Tibial artery (tissue), 4 donors: ENCODE results near the gene TMEM272.

Experiments used
- DNase-seq, 2 donors: peaks; one replicate each; pipeline ENCODE4 v3.0.0-alpha.2; 2019
- H3K27ac ChIP-seq, 2 donors: fragments of 200-600 bp; sonication (generic) in 1 of 2; 1 replicate in 1 of 2; 2 replicates in 1 of 2; pipeline ENCODE4 v1.5.1; 2018 to 2019; ENCODE audit warnings: mild to moderate bottlenecking in 1 of 2
- H3K27me3 ChIP-seq, 2 donors: fragments of 200-600 bp; sonication (generic) in 1 of 2; one replicate each; pipeline versions ENCODE4 v1.5.1 to v1.6.0; 2016 to 2019
- H3K36me3 ChIP-seq, 3 donors: fragments of 200-600 bp; sonication (generic) in 2 of 3; one replicate each; pipeline ENCODE4 v1.5.1; 2016 to 2019; ENCODE audit warnings: mild to moderate bottlenecking in 2 of 3
- H3K4me1 ChIP-seq, 4 donors: fragments of 200-600 bp; sonication (generic) in 2 of 4; 1 replicate in 3 of 4; 2 replicates in 1 of 4; pipeline ENCODE4 v1.5.1; 2016 to 2019
- H3K4me3 ChIP-seq, 2 donors: fragments of 200-600 bp; sonication (generic) in 1 of 2; 1 replicate in 1 of 2; 2 replicates in 1 of 2; pipeline ENCODE4 v1.5.1; 2018 to 2019; ENCODE audit warnings: mild to moderate bottlenecking in 2 of 2
- H3K9me3 ChIP-seq, 3 donors: fragments of 200-600 bp; sonication (generic) in 1 of 3; one replicate each; pipeline ENCODE4 v1.5.1; 2016 to 2019
- CTCF ChIP-seq, 2 experiments: fragments of 200-600 bp in 1 of 2; fragments of 450-650 bp in 1 of 2; IDR thresholded peaks; one replicate each; pipeline ENCODE4 v1.5.1; 2017 to 2019; ENCODE audit warnings: antibody characterized with exemption in 2 of 2, mild to moderate bottlenecking in 1 of 2, moderate library complexity in 1 of 2
- intact Hi-C: fragments of 100-400 bp; cut with DNase I; formaldehyde crosslinking; loops from one replicate; pipeline ENCODE4 v1.15.0; 2023; ENCODE audit warnings: low total_unique reads

TMEM272 gene

GRCh38 chr13:51818781-51819511 is 26.0 kb downstream of the TMEM272 start:
- Histone ChIP-seq H3K27ac (no peak overlapping the region), H3K36me3 (no peaks in the 10 kb centered on the region), H3K9me3 (no peaks in the 10 kb centered on the region), H3K4me1 (peaks cover 0 to 22% (median 12%) of the 10 kb centered on the region in 4 donors), H3K27me3 (no peaks in the 10 kb centered on the region), H3K4me3 (no peak overlapping the region)
- intact Hi-C loops: loop anchor here (5.0 kb wide), 1 partner anchor 308 kb away; the partner anchor contains the start of gene NEK5
- DNase-seq: peak; percentile 37 to 80
- TF ChIP-seq CTCF (IDR thresholded peaks at IDR 0.05): no peak

- intact Hi-C loops: loop anchor here (5.0 kb wide), 1 partner anchor 309 kb away; the partner anchor contains the start of gene NEK5
- peak in 1 of 2 donors; percentile 28 for DNase-seq
- TF ChIP-seq CTCF (IDR thresholded peaks at IDR 0.05): no peak
- Histone ChIP-seq H3K4me3 (no peak overlapping the region), H3K27ac (no peak overlapping the region), H3K27me3 (no peaks in the 10 kb centered on the region), H3K36me3 (no peaks in the 10 kb centered on the region), H3K9me3 (no peaks in the 10 kb centered on the region), H3K4me1 (peaks cover 0 to 22% (median 12%) of the 10 kb centered on the region in 4 donors)
Measured at GRCh38 chr13:51818276-51818675, 26.7 kb downstream of the TMEM272 start.

- DNase-seq: no peak
- no peak overlapping the region for H3K4me3 ChIP-seq
- TF ChIP-seq CTCF (IDR thresholded peaks at IDR 0.05): no peak
- H3K4me1 ChIP-seq: peaks cover 0 to 22% (median 12%) of the 10 kb centered on the region in 4 donors
- H3K36me3 ChIP-seq: no peaks in the 10 kb centered on the region
- intact Hi-C loops: loop anchor here (5.0 kb wide), 1 partner anchor 310 kb away; the partner anchor contains the start of gene NEK5
- no peaks in the 10 kb centered on the region for H3K9me3 ChIP-seq
- no peak overlapping the region for H3K27ac ChIP-seq
- H3K27me3 ChIP-seq: no peaks in the 10 kb centered on the region
Measured at GRCh38 chr13:51817717-51818116, 27.3 kb downstream of the TMEM272 start.

GRCh38 chr13:51816604-51817249 is 28.2 kb downstream of the TMEM272 start:
- no peak for TF ChIP-seq CTCF (IDR thresholded peaks at IDR 0.05)
- Histone ChIP-seq H3K4me3 (no peak overlapping the region), H3K9me3 (no peaks in the 10 kb centered on the region), H3K4me1 (peaks cover 0 to 22% (median 12%) of the 10 kb centered on the region in 4 donors), H3K36me3 (no peaks in the 10 kb centered on the region), H3K27ac (no peak overlapping the region), H3K27me3 (no peaks in the 10 kb centered on the region)
- intact Hi-C loops: loop anchor here (5.0 kb wide), 1 partner anchor 311 kb away; the partner anchor contains the start of gene NEK5
- no peak for DNase-seq

- DNase-seq: no peak
- intact Hi-C loops: loop anchor here (5.0 kb wide), 1 partner anchor 311 kb away; the partner anchor contains the start of gene NEK5
- Histone ChIP-seq H3K27me3 (no peaks in the 10 kb centered on the region), H3K4me3 (no peak overlapping the region), H3K27ac (no peak overlapping the region), H3K4me1 (peaks cover 0 to 22% (median 12%) of the 10 kb centered on the region in 4 donors), H3K9me3 (no peaks in the 10 kb centered on the region), H3K36me3 (no peaks in the 10 kb centered on the region)
- TF ChIP-seq CTCF (IDR thresholded peaks at IDR 0.05): no peak
Measured at GRCh38 chr13:51815848-51816247, 29.1 kb downstream of the TMEM272 start.
